Activated naive CD8-positive, alpha-beta T cell treated with anti-CD3 and anti-CD28 coated beads, Interleukin-2, amount 10 ng/mL, durations not matched to agents 7 days and 5 days (primary cell): ENCODE results near the gene MAPKAPK5. TPM values are rescaled to one million over a fixed set of nuclear protein-coding genes. Genes with fewer than 3 reads are reported as not detected.
"Not testable (repeated sequence)": the region's sequence is repeated elsewhere in the genome, so short reads cannot be mapped to it uniquely, and the experiment has no call there.

Source experiments
- ATAC-seq: fragments of 150-1000 bp; cut with Tn5 transposase; one replicate; pipeline ENCODE4 v1.10.0; 2021; ENCODE audit warnings: low read depth, moderate library complexity
- POLR2A ChIA-PET: fragments of 350-600 bp; sonication (Branson Sonifier 250); formaldehyde crosslinking; loops from one replicate; lab custom pipeline; 2021; ENCODE audit warnings: antibody characterized with exemption; lab: Charles Lee
- DNase-seq: peaks from one replicate; pipeline ENCODE4 v3.0.0; 2021
- H3K27ac Mint-ChIP-seq: one replicate; pipeline ENCODE4 v1.8.0; 2022; ENCODE audit warnings: mild to moderate bottlenecking, mixed read lengths
- H3K27me3 Mint-ChIP-seq: one replicate; pipeline ENCODE4 v1.8.0; 2022; ENCODE audit warnings: mild to moderate bottlenecking, moderate library complexity, mixed read lengths
- H3K36me3 Mint-ChIP-seq: one replicate; pipeline ENCODE4 v1.8.0; 2021; ENCODE audit warnings: mild to moderate bottlenecking, mixed read lengths
- H3K4me1 Mint-ChIP-seq: one replicate; pipeline ENCODE4 v1.8.0; 2021; ENCODE audit warnings: mixed read lengths
- H3K4me3 Mint-ChIP-seq: one replicate; pipeline ENCODE4 v1.8.0; 2022; ENCODE audit warnings: mild to moderate bottlenecking, moderate library complexity, mixed read lengths
- H3K9me3 Mint-ChIP-seq: one replicate; pipeline ENCODE4 v1.8.0; 2021; ENCODE audit warnings: mixed read lengths
- total RNA-seq, 2 experiments: library from RNA; stranded (reverse); gene quantifications; one replicate each; pipeline ENCODE4 v1.2.3, GENCODE V29; 2021

MAPKAPK5 gene, protein sequence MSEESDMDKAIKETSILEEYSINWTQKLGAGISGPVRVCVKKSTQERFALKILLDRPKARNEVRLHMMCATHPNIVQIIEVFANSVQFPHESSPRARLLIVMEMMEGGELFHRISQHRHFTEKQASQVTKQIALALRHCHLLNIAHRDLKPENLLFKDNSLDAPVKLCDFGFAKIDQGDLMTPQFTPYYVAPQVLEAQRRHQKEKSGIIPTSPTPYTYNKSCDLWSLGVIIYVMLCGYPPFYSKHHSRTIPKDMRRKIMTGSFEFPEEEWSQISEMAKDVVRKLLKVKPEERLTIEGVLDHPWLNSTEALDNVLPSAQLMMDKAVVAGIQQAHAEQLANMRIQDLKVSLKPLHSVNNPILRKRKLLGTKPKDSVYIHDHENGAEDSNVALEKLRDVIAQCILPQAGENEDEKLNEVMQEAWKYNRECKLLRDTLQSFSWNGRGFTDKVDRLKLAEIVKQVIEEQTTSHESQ
- total RNA-seq, result 10 to 100 TPM; 52.5 to 63.7 TPM

DNA sequence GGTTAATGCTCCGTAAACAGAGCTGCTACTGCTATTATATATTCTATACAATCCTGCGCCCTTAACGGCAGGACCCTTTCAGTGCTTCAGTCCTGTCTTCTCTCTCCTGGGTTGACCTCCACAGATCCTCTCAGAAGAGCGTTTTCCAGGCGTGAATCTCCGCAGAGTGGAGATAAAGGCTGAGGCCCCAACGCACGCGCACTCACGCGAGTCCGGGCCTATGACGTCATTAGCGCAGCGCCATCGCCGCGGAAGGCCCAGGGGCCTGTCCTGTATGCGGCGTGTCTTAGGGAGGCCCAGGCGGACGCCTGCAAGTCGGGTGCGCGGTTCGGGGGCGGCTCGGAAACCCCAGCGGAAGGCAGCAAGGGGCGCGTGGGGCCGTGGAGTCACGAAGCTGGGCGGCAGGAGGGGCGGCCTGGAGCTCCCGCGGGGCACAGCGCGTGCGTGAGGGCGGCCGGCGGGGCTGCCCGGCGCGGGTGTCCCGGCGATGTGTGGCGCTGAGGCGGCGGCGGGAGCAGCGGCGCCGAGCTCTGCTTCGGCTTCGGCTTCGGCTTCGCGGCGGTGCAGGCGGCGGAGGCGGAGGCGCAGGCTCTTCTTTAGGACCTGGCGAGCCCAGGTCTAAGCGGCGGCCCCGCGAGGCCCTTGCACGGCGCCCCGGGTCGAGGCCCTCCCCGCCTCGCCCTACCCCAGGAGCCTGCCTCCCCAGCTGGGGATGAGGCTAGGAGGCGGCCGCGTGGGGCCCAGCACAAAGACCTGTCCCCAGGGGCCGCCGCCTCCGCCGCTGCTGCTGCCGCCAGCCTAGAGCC, at the start of gene MAPKAPK5:
TSS of gene MAPKAPK5 (plus strand) at position 479 of the 806 bp plus-strand sequence. CDS start 506 bp downstream, outside the sequence.
- Mint-ChIP-seq H3K36me3 (peaks cover 25% of the 10 kb centered on the region), H3K27me3 (no peaks in the 10 kb centered on the region)

DNA sequence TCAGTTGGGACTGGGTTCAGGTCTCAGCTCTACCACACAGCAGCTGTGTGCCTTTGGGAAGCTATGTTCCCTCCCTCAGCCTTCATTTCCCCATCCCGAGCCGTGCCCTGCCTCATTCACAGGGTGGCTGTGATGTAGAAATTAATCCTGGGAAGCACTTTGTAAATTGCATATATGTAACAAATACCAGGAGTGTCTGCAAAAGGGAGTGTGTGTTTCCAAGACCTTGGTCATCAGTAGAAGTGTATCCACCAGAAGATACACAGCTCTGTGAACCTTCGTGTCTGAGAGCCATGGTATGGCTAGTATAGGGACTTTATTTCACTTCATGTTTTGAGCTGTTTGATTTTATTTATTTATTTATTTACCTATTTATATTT, 49.2 kb upstream of the MAPKAPK5 start:
- Mint-ChIP-seq H3K36me3 (no peaks in the 10 kb centered on the region), H3K4me3 (no peak overlapping the region), H3K27me3 (no peaks in the 10 kb centered on the region), H3K27ac (no peak overlapping the region), H3K9me3 (no peaks in the 10 kb centered on the region), H3K4me1 (no peaks in the 10 kb centered on the region)
- DNase-seq (no peak), ATAC-seq (no peak)
- POLR2A ChIA-PET, result no interaction called here

More for the DNA sequence above, at the start of gene MAPKAPK5:
- H3K27ac Mint-ChIP-seq, result peak within 1 kb of the TSS; percentile 98
- no peaks in the 10 kb centered on the region for H3K9me3 Mint-ChIP-seq
- H3K4me1 Mint-ChIP-seq, result peaks cover 32% of the 10 kb centered on the region
- POLR2A ChIA-PET, result interaction anchor here (0.6 to 2.5 kb wide), 9 partner anchors 9 to 275 kb away, joined by 3 to 10 read pairs (median 4); partner anchors contain the start of genes ACAD10, BRAP and TMEM116
- peak within 1 kb of the TSS; percentile 95 for H3K4me3 Mint-ChIP-seq
- DNase-seq, result peak; percentile 99
- ATAC-seq, result peak; percentile 83

DNA sequence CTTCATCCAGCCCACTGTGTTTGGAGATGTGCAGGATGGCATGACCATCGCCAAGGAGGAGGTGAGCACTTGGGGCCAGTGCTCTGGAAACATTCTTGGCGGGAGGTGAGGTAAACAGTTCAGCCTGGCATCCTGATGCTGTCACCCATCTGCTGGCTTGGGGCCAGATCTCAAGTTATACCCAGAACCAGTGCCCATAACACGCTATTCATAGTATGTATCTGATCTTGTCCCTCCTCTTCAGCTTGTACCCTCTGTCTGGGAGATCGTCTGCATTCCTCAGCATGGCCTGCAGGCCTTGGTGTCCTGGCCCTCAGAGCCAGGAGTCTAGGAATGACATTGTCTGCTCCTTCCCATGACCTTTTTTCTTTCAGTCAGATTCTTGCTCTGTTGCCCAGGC, 43.8 kb upstream of the MAPKAPK5 start:
- no peak for ATAC-seq
- Mint-ChIP-seq H3K36me3 (no peaks in the 10 kb centered on the region), H3K27me3 (no peaks in the 10 kb centered on the region), H3K4me1 (no peaks in the 10 kb centered on the region), H3K27ac (no peak overlapping the region), H3K9me3 (no peaks in the 10 kb centered on the region), H3K4me3 (no peak overlapping the region)
- POLR2A ChIA-PET, result no interaction called here
- no peak for DNase-seq

DNA sequence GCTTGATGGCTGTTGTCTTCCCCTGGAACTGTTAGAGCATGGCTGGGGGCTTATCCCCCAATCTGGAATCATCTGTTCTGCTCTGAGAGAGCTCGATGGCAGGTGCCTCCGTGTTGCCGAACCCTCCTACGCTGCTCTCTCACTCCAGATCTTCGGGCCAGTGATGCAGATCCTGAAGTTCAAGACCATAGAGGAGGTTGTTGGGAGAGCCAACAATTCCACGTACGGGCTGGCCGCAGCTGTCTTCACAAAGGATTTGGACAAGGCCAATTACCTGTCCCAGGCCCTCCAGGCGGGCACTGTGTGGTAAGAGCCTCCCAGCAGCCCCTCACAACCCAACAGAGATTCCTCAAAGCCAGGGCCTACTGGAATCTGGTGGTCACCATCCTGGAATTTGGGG, 42.3 kb upstream of the MAPKAPK5 start:
- H3K36me3 Mint-ChIP-seq, result no peaks in the 10 kb centered on the region
- no peak for DNase-seq
- POLR2A ChIA-PET, result no interaction called here
- ATAC-seq, result no peak
- H3K4me3 Mint-ChIP-seq, result no peak overlapping the region
- no peaks in the 10 kb centered on the region for H3K27me3 Mint-ChIP-seq
- no peaks in the 10 kb centered on the region for H3K9me3 Mint-ChIP-seq
- H3K4me1 Mint-ChIP-seq, result no peaks in the 10 kb centered on the region
- no peak overlapping the region for H3K27ac Mint-ChIP-seq

DNA sequence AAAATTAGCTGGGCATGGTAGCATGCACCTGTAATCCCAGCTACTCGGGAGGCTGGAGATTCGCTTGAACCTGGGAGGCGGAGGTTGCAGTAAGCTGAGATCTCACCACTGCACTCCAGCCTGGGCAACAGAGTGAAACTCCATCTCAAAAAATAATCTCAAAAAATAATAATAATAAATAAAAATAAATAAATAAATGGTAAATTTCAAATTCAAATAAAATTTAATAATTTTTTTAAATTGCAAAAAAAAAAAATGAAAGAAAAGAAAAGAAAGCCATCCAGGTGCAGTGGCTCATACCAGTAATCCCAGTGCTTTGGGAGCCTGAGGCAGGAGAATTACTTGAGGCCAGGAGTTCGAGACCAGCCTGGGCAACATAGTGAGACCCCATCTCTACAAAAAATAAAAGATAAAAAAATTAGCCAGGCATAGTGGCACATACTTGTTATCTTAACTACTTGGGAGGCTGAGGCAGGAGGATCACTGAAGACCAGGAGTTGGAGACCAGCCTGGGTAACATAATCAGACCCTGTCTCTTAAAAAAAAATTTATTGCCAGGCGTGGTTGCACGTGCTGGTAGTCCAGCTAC, 38.9 kb upstream of the MAPKAPK5 start:
- H3K4me1 Mint-ChIP-seq, result peaks cover 5% of the 10 kb centered on the region
- POLR2A ChIA-PET, result interaction anchor here (0.7 kb wide), 1 partner anchor 9 kb away, joined by 3 read pairs; no protein-coding TSS in a partner anchor
- DNase-seq, result no peak
- no peaks in the 10 kb centered on the region for H3K36me3 Mint-ChIP-seq
- no peak overlapping the region for H3K4me3 Mint-ChIP-seq
- H3K27me3 Mint-ChIP-seq, result no peaks in the 10 kb centered on the region
- no peaks in the 10 kb centered on the region for H3K9me3 Mint-ChIP-seq
- ATAC-seq, result no peak
- no peak overlapping the region for H3K27ac Mint-ChIP-seq

DNA sequence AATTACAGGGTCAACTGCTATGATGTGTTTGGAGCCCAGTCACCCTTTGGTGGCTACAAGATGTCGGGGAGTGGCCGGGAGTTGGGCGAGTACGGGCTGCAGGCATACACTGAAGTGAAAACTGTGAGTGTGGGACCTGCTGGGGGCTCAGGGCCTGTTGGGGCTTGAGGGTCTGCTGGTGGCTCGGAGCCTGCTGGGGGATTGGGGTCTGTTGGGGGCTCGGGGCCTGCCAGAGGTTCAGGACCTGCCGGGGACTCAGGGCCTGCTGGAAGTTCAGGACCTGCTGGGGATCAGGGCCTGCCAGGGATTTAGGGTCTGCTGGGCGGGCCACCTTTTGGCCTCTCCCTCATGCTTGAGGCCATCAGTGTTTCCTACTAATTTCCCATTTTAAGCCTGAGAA, 38.2 kb upstream of the MAPKAPK5 start:
- H3K27me3 Mint-ChIP-seq, result no peaks in the 10 kb centered on the region
- H3K27ac Mint-ChIP-seq, result no peak overlapping the region
- DNase-seq (no peak), ATAC-seq (no peak)
- H3K9me3 Mint-ChIP-seq, result no peaks in the 10 kb centered on the region
- POLR2A ChIA-PET, result no interaction called here
- no peaks in the 10 kb centered on the region for H3K36me3 Mint-ChIP-seq
- H3K4me1 Mint-ChIP-seq, result peaks cover 5% of the 10 kb centered on the region
- H3K4me3 Mint-ChIP-seq, result no peak overlapping the region

DNA sequence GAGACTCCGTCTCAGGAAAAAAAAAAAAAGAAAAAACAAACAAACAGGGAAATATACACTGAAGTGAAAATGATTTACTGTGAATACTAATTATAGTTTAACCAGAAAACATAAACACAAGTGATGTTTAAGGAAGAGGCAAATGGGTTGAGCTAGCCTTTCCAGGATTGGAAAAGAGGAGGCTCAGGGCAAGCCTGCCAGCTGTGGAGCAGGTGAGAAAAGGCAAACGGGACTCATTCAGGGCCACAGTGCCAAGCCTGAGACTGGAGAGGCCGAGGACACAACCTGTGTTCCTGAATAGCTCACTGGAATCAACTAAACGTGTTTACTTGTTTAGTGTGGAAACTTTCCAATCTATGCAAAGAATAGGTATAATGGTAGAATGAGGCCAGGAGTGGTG, 35.7 kb upstream of the MAPKAPK5 start:
- DNase-seq, result no peak
- H3K27ac Mint-ChIP-seq, result no peak overlapping the region
- H3K27me3 Mint-ChIP-seq, result no peaks in the 10 kb centered on the region
- H3K9me3 Mint-ChIP-seq, result no peaks in the 10 kb centered on the region
- no peaks in the 10 kb centered on the region for H3K36me3 Mint-ChIP-seq
- H3K4me3 Mint-ChIP-seq, result no peak overlapping the region
- POLR2A ChIA-PET, result no interaction called here
- peaks cover 5% of the 10 kb centered on the region for H3K4me1 Mint-ChIP-seq
- no peak for ATAC-seq

DNA sequence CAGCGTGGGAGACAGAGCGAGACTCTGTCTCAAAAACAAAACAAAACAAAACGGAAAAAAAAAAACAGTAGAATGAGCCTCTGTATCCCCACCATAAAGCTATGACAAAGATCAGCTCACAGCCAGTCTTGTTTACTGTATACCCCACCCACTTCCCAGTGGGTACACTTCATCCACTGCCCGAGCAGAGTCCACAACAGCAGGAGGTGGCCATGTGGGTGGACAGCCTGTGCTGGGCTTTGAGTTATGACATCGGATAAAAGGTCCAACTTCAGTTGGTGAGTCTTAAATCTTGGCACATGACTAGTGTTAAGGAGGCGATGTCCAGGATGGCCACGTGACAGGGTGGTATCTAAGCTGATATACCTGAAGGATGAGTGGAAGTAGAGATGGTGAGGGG, 34.8 kb upstream of the MAPKAPK5 start:
- Mint-ChIP-seq H3K9me3 (no peaks in the 10 kb centered on the region), H3K4me3 (no peak overlapping the region), H3K36me3 (no peaks in the 10 kb centered on the region), H3K27me3 (no peaks in the 10 kb centered on the region), H3K27ac (no peak overlapping the region), H3K4me1 (peaks cover 5% of the 10 kb centered on the region)
- POLR2A ChIA-PET, result no interaction called here
- DNase-seq, result peak; percentile 10
- no peak for ATAC-seq

DNA sequence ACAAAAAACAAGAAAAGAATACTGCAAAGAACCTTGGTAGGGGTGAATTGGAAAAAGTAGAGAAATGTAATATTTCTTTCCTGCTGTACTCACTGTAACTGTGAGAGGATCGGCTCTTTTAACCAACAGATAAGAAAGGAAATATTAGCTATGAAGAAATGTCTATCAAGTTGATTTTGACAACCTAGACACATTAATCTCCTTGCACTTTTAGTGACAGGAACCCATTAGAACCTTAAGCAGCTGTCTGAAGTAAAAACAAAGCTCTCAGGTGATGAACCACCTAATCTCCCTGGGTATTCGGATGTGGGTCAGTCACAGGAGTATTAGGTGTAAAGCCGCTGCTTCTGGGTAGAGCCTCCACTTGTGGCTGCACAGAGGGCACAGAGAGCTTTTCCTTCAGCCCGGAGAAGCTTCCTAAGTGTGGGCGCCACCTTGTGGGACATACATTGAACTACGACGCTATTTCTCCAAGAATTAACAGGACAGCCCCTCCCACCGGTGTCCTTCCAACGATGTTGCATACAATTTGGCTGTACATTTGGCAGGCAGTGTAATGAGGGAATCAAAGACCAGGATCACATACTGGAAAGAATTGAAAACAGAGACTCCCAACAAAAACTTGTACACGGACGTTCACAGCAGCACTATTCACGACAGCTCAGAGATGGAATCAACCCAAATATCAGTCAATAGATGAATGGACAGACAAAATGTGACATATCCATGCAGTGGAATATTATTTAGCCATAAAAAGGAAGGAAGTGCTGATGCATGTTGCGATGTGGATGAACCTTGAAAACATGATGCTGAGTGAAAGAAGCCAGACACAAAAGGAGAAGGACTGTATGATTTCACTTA, 28.9 kb upstream of the MAPKAPK5 start:
- DNase-seq (peak; percentile 61), ATAC-seq (peak; percentile 97)
- Mint-ChIP-seq H3K4me3 (no peak overlapping the region), H3K4me1 (peaks cover 7% of the 10 kb centered on the region), H3K36me3 (no peaks in the 10 kb centered on the region), H3K27ac (no peak overlapping the region), H3K9me3 (no peaks in the 10 kb centered on the region), H3K27me3 (peaks cover 3% of the 10 kb centered on the region)
- POLR2A ChIA-PET, result interaction anchor here (0.5 to 1.9 kb wide), 4 partner anchors 10 to 265 kb away, joined by 3 to 10 read pairs (median 4); partner anchors contain the start of genes ACAD10, BRAP and MAPKAPK5

DNA sequence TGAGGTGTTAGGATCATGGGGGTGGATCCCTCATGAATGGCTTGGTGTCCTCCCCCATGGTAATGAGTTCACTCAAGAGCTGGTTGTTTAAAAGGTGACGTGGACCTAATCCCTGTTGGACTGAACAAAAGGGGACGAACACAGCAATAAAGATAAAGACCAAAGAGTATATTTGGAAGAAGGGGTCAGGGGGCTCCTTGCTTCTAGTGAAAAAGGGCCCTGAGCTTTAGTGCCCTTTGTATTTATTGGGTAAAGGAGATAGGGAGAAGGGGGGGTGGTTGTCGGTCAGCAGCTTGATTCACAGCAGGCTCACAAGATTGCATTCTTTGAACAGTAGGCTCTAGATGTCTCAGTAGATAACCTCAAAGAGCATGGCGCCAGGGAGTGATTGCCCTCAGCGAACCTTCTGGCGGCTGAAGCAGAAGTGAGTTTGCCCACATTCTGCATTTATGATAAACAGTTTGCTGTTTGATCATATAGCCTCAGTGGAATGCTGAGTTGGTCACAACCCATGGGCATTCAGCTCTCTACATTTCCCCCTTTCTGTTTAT, 25.9 kb upstream of the MAPKAPK5 start:
- Mint-ChIP-seq H3K9me3 (no peaks in the 10 kb centered on the region), H3K36me3 (no peaks in the 10 kb centered on the region), H3K27ac (no peak overlapping the region), H3K4me3 (no peak overlapping the region), H3K4me1 (peaks cover 7% of the 10 kb centered on the region), H3K27me3 (peaks cover 12% of the 10 kb centered on the region)
- no peak for ATAC-seq
- DNase-seq, result no peak
- POLR2A ChIA-PET, result no interaction called here

DNA sequence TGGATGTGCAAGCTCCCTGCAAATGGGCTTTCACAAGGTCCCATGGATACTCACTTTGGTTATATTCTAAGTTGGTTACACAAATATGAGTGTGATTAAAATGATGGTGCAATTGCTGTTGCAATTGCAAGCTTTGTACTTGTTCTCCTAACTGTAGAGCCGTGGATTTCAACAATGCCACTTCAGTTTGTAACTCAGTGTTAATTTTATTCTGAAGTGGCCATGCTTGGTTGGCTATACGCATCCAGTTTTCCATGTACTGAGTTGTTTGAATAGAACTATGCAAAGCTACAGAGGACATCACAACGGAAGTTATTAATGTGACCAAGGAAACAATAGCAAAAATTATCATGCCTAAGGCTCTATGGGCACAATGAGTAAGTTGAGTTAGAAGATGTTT, 25.1 kb upstream of the MAPKAPK5 start:
- H3K36me3 Mint-ChIP-seq, ATAC-seq, DNase-seq, H3K4me1 Mint-ChIP-seq, POLR2A ChIA-PET, H3K27ac Mint-ChIP-seq, H3K4me3 Mint-ChIP-seq, H3K9me3 Mint-ChIP-seq: not testable (repeated sequence)
- peaks cover 14% of the 10 kb centered on the region for H3K27me3 Mint-ChIP-seq

DNA sequence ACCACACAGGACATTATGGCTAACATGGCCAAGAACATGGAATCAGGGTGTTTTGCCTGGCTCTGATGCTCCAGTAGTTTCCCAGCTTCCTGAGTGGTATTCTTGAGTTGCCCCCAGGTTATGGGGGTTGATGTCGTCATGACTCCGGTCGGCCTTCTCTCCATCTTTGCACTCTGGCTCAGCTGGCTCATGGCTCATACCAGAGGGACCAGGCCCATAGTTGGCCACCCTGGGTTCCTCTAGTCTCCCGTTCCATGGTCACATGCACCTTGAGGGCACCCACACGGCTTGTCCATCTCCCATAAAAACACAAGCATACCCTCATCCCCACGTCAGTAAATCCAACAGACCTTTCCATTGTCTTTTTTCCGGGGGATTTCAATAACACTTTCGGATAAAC, 23.7 kb upstream of the MAPKAPK5 start:
- peak; percentile 10 for DNase-seq
- no peaks in the 10 kb centered on the region for H3K9me3 Mint-ChIP-seq
- ATAC-seq, result no peak
- POLR2A ChIA-PET, result no interaction called here
- H3K36me3 Mint-ChIP-seq, result no peaks in the 10 kb centered on the region
- H3K27ac Mint-ChIP-seq, result no peak overlapping the region
- H3K4me3 Mint-ChIP-seq, result no peak overlapping the region
- H3K4me1 Mint-ChIP-seq, result peaks cover 3% of the 10 kb centered on the region
- peaks cover 23% of the 10 kb centered on the region for H3K27me3 Mint-ChIP-seq
